A549 (cell line): ENCODE measurements around the gene ANK3. TPM values are rescaled to one million over a fixed set of nuclear protein-coding genes. Genes with fewer than 3 reads are reported as not detected.
A peak's percentile ranks its signal among the peaks of the same experiment; 100 is the strongest.

Experiments
- ATAC-seq, 2 experiments: fragments of 200-7000 bp in 1 of 2; fragments of >200 bp in 1 of 2; cut with Nextera tagmentation in 1 of 2; cut with Tn5 transposase in 1 of 2; 3 replicates each; pipeline versions ENCODE4 v1.8.0 to v1.9.1; 2018 to 2020; ENCODE audit warnings: mild to moderate bottlenecking in 1 of 2, moderate library complexity in 1 of 2
- CTCF ChIA-PET: fragments of 300-600 bp; sonication (Branson Sonifier 250); formaldehyde crosslinking; extraction: SDS; loops from one replicate; lab custom pipeline; 2021; ENCODE audit warnings: antibody characterized with exemption, inconsistent platforms; lab: Yijun Ruan, JAX
- POLR2A ChIA-PET: fragments of 350-600 bp; formaldehyde crosslinking; extraction: SDS; loops from one replicate; lab custom pipeline; 2021; ENCODE audit warnings: antibody characterized with exemption, inconsistent platforms; lab: Yijun Ruan, JAX
- DNase-seq, 2 experiments: peaks; one replicate each; pipeline versions ENCODE4 v3.0.0 to v3.0.0-alpha.2; 2011 to 2016; ENCODE audit warnings: low read depth in 1 of 2, low spot score in 1 of 2
- FAIRE-seq: peaks from 2 replicates; lab custom pipeline; 2011; peaks lifted over from hg19 to GRCh38; lab: Jason Lieb, UNC
- H3K27ac ChIP-seq, 2 experiments: fragments of >200 bp; sonication (Bioruptor Twin); formaldehyde crosslinking; 3 replicates each; pipeline ENCODE4 v1.5.1; 2016 to 2017
- H3K4me1 ChIP-seq: fragments of >200 bp; sonication (Bioruptor Twin); formaldehyde crosslinking; 3 replicates; pipeline ENCODE4 v1.6.1; 2016
- H3K4me2 ChIP-seq: fragments of >200 bp; sonication (Bioruptor Twin); formaldehyde crosslinking; 3 replicates; pipeline ENCODE4 v1.6.1; 2016
- H3K4me3 ChIP-seq: fragments of >200 bp; sonication (Bioruptor Twin); formaldehyde crosslinking; 3 replicates; pipeline ENCODE4 v1.5.1; 2016
- H3K9me3 ChIP-seq: fragments of >200 bp; sonication (Bioruptor Twin); formaldehyde crosslinking; 3 replicates; pipeline ENCODE4 v1.6.1; 2016
- CEBPB ChIP-seq, 2 experiments: fragments of >200 bp in 1 of 2; sonication (Bioruptor Twin) in 1 of 2; formaldehyde crosslinking in 1 of 2; IDR thresholded peaks; 2 replicates each; pipeline ENCODE4 v1.6.1; 2012 to 2016
- EHF ChIP-seq: fragments of 250-450 bp; sonication (Bioruptor Pico); IDR thresholded peaks from 2 replicates; pipeline ENCODE4 v1.5.0; 2020; ENCODE audit warnings: mild to moderate bottlenecking
- EHMT2 ChIP-seq: fragments of 200-600 bp; sonication (generic); IDR thresholded peaks from 2 replicates; pipeline ENCODE4 v1.6.1; 2016; ENCODE audit warnings: antibody characterized with exemption, low read depth, mild to moderate bottlenecking, moderate library complexity
- EP300 ChIP-seq, 2 experiments: fragments of >200 bp; sonication (Bioruptor Twin); formaldehyde crosslinking; IDR thresholded peaks; 2 replicates in 1 of 2; 3 replicates in 1 of 2; pipeline ENCODE4 v1.6.1; 2016 to 2017
- ESRRA ChIP-seq: fragments of 150-350 bp; IDR thresholded peaks from 2 replicates; pipeline ENCODE4 v1.6.1; 2014; ENCODE audit warnings: mild to moderate bottlenecking, low read length, borderline replicate concordance
- FOSB ChIP-seq: fragments of 250-450 bp; sonication (Bioruptor Pico); IDR thresholded peaks from 2 replicates; pipeline ENCODE4 v1.5.0; 2020; ENCODE audit warnings: mild to moderate bottlenecking, moderate library complexity
- FOSL2 ChIP-seq, 2 experiments: fragments of 450-650 bp in 1 of 2; fragments of >200 bp in 1 of 2; sonication (Bioruptor Twin) in 1 of 2; formaldehyde crosslinking; IDR thresholded peaks; 2 replicates each; pipeline versions ENCODE4 v1.5.0 to v1.6.1; 2016 to 2020; ENCODE audit warnings: mild to moderate bottlenecking in 1 of 2, moderate library complexity in 1 of 2
- FOXS1 ChIP-seq: fragments of 250-450 bp; sonication (Bioruptor Pico); IDR thresholded peaks from 2 replicates; pipeline ENCODE4 v1.5.0; 2020; ENCODE audit warnings: mild to moderate bottlenecking, moderate library complexity
- HOXB13 ChIP-seq: fragments of 250-450 bp; sonication (Bioruptor Pico); IDR thresholded peaks from 2 replicates; pipeline ENCODE4 v1.5.0; 2020; ENCODE audit warnings: low read depth, mild to moderate bottlenecking, moderate library complexity
- HOXB5 ChIP-seq: fragments of 250-450 bp; sonication (Bioruptor Pico); IDR thresholded peaks from 2 replicates; pipeline ENCODE4 v1.5.0; 2020; ENCODE audit warnings: mild to moderate bottlenecking, moderate library complexity
- MAFK ChIP-seq: fragments of 450-650 bp; IDR thresholded peaks from 2 replicates; pipeline ENCODE4 v1.6.1; 2014; ENCODE audit not compliant: partially characterized antibody
- MAZ ChIP-seq: fragments of 150-350 bp; IDR thresholded peaks from 2 replicates; pipeline ENCODE4 v1.6.1; 2014; ENCODE audit warnings: antibody characterized with exemption, low read depth, low read length, borderline replicate concordance
- MYC ChIP-seq: IDR thresholded peaks from 2 replicates; pipeline ENCODE4 v1.6.1; 2012; ENCODE audit warnings: mild to moderate bottlenecking, inconsistent platforms, low read length, improper control_type of control experiment, borderline replicate concordance
- NFE2L2 ChIP-seq: fragments of 150-350 bp; conservative IDR thresholded peaks from 2 replicates; pipeline ENCODE4 v1.6.1; 2014; ENCODE audit warnings: low read length
- POLR2A ChIP-seq: IDR thresholded peaks from 2 replicates; pipeline ENCODE4 v1.6.1; 2012; ENCODE audit warnings: mild to moderate bottlenecking, low read length
- RAD21 ChIP-seq, 2 experiments: fragments of >200 bp in 1 of 2; sonication (Bioruptor Twin) in 1 of 2; formaldehyde crosslinking in 1 of 2; IDR thresholded peaks in 1 of 2; conservative IDR thresholded peaks in 1 of 2; 2 replicates in 1 of 2; 3 replicates in 1 of 2; pipeline ENCODE4 v1.6.1; 2012 to 2018; ENCODE audit warnings: inconsistent platforms in 1 of 2
- RCOR1 ChIP-seq: fragments of 150-350 bp; IDR thresholded peaks from 2 replicates; pipeline ENCODE4 v1.6.1; 2014; ENCODE audit warnings: antibody characterized with exemption, low read length, low read depth
- RFX5 ChIP-seq: fragments of 450-650 bp; IDR thresholded peaks from 2 replicates; pipeline ENCODE4 v1.7.1; 2014; ENCODE audit warnings: antibody characterized with exemption, mild to moderate bottlenecking, moderate library complexity
- TFCP2L1 ChIP-seq: fragments of 250-450 bp; sonication (Bioruptor Pico); IDR thresholded peaks from 2 replicates; pipeline ENCODE4 v1.5.0; 2021; ENCODE audit warnings: mild to moderate bottlenecking
- ZSCAN20 ChIP-seq: fragments of 250-450 bp; sonication (Bioruptor Pico); IDR thresholded peaks from 2 replicates; pipeline ENCODE4 v1.8.0; 2022; ENCODE audit warnings: mild to moderate bottlenecking, moderate library complexity
- WGBS: methylation state at CpG from one replicate; pipeline ENCODE4 v1.1.6; 2017; ENCODE audit errors: missing lambda C conversion rate; 5-methylcytosine and 5-hydroxymethylcytosine counted together
- polyA plus RNA-seq, 4 experiments: library from polyadenylated mRNA; depleted of rRNA in 3 of 4; stranded (reverse); fragments of >200 nt; fragmentation: RNase III in 1 of 4; extraction: RNeasy Plus Mini Kit Qiagen cat#74134 plus additional on column Dnase treatment in 1 of 4; gene quantifications; 2 replicates in 3 of 4; 3 replicates in 1 of 4; pipeline ENCODE4 v1.2.3, GENCODE V29; 2011 to 2017
- TF ChIP-seq, protein P1 (sequence below): fragments of >200 bp; sonication (Bioruptor Twin); formaldehyde crosslinking; IDR thresholded peaks from 3 replicates; pipeline ENCODE4 v1.6.1; 2016
- TF ChIP-seq, protein P2 (sequence below): fragments of 200-600 bp; sonication (generic); IDR thresholded peaks from 2 replicates; pipeline ENCODE4 v1.6.1; 2016; ENCODE audit warnings: antibody characterized with exemption, mild to moderate bottlenecking, moderate library complexity
- TF ChIP-seq, protein P3 (sequence below): fragments of >200 bp; sonication (Bioruptor Twin); formaldehyde crosslinking; IDR thresholded peaks from 2 replicates; pipeline ENCODE4 v1.6.1; 2016
- TF ChIP-seq, protein P4 (sequence below): fragments of 450-650 bp; IDR thresholded peaks from 2 replicates; pipeline ENCODE4 v1.6.1; 2014; ENCODE audit warnings: antibody characterized with exemption

ANK3 gene
- polyA plus RNA-seq, 2 of the 4 experiments (the other 2 are of a cell fraction), result 0.56 to 5.4 TPM

DNA sequence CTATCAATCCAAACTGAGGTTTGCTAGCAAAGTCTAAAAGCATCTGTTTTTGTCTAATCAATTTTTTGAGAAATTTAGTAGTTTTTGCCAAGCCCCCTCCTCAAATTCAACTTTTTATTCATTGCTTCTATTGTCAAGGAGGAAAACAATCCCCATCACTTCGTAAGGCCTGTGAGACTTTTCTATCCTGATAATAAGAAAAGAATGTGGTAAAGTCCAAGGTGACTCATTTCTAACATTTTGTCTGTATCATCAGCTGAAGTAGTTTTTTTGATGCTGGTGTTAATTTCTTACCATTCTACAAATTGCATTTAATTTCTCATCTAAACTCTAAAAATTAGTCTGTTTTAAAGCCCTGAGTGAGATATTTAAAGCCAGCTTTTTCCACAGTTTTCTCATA is 11.7 kb downstream of the ANK3 start:
- peak overlapping the region; percentile 39; the same call in 2 of the 3 replicates for H3K4me2 ChIP-seq
- H3K27ac ChIP-seq, result peak overlapping the region in 1 of 2 experiments; percentile 7; a peak in 1 of 6 replicates
- DNase-seq (peak in 1 of 2 experiments; percentile 13), FAIRE-seq (peak; percentile 49), ATAC-seq (no peak)
- no peak overlapping the region for H3K4me3 ChIP-seq
- H3K4me1 ChIP-seq, result peaks cover 17% of the 10 kb centered on the region
- H3K9me3 ChIP-seq, result no peaks in the 10 kb centered on the region
- 6% methylated on average over 1 of the region's 1 CpG for WGBS
- ChIA-PET POLR2A (no interaction called here), CTCF (interaction anchor here (0.7 to 1.3 kb wide), 2 partner anchors 43 to 487 kb away, joined by 3 to 4 read pairs; no protein-coding TSS in a partner anchor)
- TF ChIP-seq EHMT2, result no peak
- TF ChIP-seq FOSL2 (IDR thresholded peaks at IDR 0.05), result 0 out of 2 replicates have a peak, but pooled peaks have one; percentile 20
- peak; percentile 59; the same call in 1 of the 2 replicates for TF ChIP-seq FOSL2 (CRISPR knock-in tag; IDR thresholded peaks at IDR 0.05)

DNA sequence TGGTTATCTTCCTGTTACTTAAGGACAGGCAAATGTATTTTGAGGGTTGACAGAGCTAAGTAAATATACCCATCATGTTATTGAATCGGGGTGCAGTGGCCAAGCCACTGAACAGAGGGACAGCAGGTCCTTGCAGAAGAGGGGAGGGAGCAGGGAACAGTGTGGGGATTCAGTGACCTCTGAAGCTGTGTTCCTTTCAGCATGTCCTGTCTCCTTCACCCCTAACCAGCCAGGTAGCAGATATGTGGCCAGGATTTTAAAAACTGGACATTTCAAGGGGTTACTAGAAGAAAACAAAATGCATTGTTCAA is 12.7 kb downstream of the ANK3 start:
- TF ChIP-seq EP300 (IDR thresholded peaks at IDR 0.05), result no peak
- TF ChIP-seq, protein P1, sequence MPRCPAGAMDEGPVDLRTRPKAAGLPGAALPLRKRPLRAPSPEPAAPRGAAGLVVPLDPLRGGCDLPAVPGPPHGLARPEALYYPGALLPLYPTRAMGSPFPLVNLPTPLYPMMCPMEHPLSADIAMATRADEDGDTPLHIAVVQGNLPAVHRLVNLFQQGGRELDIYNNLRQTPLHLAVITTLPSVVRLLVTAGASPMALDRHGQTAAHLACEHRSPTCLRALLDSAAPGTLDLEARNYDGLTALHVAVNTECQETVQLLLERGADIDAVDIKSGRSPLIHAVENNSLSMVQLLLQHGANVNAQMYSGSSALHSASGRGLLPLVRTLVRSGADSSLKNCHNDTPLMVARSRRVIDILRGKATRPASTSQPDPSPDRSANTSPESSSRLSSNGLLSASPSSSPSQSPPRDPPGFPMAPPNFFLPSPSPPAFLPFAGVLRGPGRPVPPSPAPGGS, result no peak
- no peak for TF ChIP-seq RFX5
- no peak for TF ChIP-seq POLR2A
- TF ChIP-seq FOXS1 (CRISPR knock-in tag), result no peak
- TF ChIP-seq FOSB (CRISPR knock-in tag), result no peak
- TF ChIP-seq HOXB5 (CRISPR knock-in tag), result no peak
- WGBS, result 11% methylated on average over 1 of the region's 1 CpG
- H3K4me3 ChIP-seq, result no peak overlapping the region
- H3K27ac ChIP-seq, result no peak overlapping the region
- peaks cover 14% of the 10 kb centered on the region for H3K4me1 ChIP-seq
- no peak overlapping the region for H3K4me2 ChIP-seq
- FAIRE-seq (no peak), ATAC-seq (no peak), DNase-seq (no peak)
- ChIA-PET CTCF (interaction anchor here (1.0 to 1.3 kb wide), 2 partner anchors 42 to 262 kb away, joined by 3 to 4 read pairs; no protein-coding TSS in a partner anchor), POLR2A (no interaction called here)
- no peaks in the 10 kb centered on the region for H3K9me3 ChIP-seq

DNA sequence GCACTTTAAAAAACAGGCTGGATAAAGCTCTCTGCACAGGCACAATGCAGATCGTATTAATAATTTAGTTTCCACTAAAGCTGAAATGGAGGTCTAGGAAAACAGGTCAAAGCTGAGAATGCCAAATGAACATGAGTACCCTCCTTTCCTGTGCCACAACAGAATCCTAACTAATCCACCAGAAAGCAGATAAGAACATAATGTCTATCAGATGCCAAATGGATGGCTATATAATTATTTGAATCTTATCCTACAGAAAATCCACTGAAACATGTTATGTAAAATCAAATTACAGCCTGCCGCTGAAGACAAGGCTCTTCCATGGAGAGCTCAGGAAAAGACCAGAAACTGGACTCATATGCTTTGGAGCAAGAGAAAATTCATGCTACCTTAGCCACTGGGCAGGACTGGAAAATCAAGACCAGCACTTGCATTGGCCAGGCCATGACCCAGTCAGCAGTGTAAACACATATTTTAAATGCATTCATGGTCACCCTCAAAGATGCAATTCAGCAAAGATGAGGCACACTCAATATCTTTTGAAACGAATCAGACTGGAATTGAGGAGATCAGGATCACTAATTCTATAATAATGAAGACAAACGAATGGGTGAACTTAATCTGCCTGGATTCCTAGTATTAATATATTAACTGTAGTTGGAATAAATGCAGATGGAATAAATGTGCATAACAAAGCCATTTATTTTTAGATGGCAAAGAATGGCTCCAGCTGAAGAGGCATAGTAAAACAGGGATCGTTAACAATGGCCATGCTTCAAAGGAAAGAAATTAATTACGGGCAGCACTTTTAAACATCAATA is 13.2 kb downstream of the ANK3 start:
- no peaks in the 10 kb centered on the region for H3K9me3 ChIP-seq
- H3K4me1 ChIP-seq, result peaks cover 14% of the 10 kb centered on the region
- no peak overlapping the region for H3K4me2 ChIP-seq
- no peak for ATAC-seq
- H3K4me3 ChIP-seq, result no peak overlapping the region
- CTCF ChIA-PET, result interaction anchor here (1.0 kb wide), 1 partner anchor 262 kb away, joined by 3 read pairs; no protein-coding TSS in a partner anchor
- POLR2A ChIA-PET, result no interaction called here
- no peak for DNase-seq
- TF ChIP-seq MAFK, result no peak
- TF ChIP-seq HOXB13 (CRISPR knock-in tag), result no peak
- no peak for TF ChIP-seq MAZ
- TF ChIP-seq MYC, result no peak
- no peak for TF ChIP-seq RCOR1
- no peak for TF ChIP-seq ZSCAN20 (CRISPR knock-in tag)
- TF ChIP-seq, protein P2, sequence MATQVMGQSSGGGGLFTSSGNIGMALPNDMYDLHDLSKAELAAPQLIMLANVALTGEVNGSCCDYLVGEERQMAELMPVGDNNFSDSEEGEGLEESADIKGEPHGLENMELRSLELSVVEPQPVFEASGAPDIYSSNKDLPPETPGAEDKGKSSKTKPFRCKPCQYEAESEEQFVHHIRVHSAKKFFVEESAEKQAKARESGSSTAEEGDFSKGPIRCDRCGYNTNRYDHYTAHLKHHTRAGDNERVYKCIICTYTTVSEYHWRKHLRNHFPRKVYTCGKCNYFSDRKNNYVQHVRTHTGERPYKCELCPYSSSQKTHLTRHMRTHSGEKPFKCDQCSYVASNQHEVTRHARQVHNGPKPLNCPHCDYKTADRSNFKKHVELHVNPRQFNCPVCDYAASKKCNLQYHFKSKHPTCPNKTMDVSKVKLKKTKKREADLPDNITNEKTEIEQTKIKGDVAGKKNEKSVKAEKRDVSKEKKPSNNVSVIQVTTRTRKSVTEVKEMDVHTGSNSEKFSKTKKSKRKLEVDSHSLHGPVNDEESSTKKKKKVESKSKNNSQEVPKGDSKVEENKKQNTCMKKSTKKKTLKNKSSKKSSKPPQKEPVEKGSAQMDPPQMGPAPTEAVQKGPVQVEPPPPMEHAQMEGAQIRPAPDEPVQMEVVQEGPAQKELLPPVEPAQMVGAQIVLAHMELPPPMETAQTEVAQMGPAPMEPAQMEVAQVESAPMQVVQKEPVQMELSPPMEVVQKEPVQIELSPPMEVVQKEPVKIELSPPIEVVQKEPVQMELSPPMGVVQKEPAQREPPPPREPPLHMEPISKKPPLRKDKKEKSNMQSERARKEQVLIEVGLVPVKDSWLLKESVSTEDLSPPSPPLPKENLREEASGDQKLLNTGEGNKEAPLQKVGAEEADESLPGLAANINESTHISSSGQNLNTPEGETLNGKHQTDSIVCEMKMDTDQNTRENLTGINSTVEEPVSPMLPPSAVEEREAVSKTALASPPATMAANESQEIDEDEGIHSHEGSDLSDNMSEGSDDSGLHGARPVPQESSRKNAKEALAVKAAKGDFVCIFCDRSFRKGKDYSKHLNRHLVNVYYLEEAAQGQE, result no peak
- TF ChIP-seq ESRRA, result no peak
- no peak for TF ChIP-seq NFE2L2
- no peak for TF ChIP-seq TFCP2L1 (CRISPR knock-in tag)
- TF ChIP-seq CEBPB (IDR thresholded peaks at IDR 0.05), result no peak
- no peak for TF ChIP-seq EHF (CRISPR knock-in tag)
- TF ChIP-seq, protein P3, sequence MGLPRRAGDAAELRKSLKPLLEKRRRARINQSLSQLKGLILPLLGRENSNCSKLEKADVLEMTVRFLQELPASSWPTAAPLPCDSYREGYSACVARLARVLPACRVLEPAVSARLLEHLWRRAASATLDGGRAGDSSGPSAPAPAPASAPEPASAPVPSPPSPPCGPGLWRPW, result no peak
- TF ChIP-seq, protein P4, sequence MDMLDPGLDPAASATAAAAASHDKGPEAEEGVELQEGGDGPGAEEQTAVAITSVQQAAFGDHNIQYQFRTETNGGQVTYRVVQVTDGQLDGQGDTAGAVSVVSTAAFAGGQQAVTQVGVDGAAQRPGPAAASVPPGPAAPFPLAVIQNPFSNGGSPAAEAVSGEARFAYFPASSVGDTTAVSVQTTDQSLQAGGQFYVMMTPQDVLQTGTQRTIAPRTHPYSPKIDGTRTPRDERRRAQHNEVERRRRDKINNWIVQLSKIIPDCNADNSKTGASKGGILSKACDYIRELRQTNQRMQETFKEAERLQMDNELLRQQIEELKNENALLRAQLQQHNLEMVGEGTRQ, result no peak
- TF ChIP-seq RAD21 (conservative IDR thresholded peaks at IDR 0.05 in 1 of 2, IDR thresholded peaks at IDR 0.05 in 1 of 2), result no peak
- TF ChIP-seq, all 56 proteins: peak for 0
- WGBS, result 86% methylated on average over 6 of the region's 6 CpGs
- no peak for FAIRE-seq
- H3K27ac ChIP-seq, result no peak overlapping the region
